Gastroesophageal sphincter (tissue), 4 donors: ENCODE data around the gene APOBEC3A. TPM values are rescaled to one million over a fixed set of nuclear protein-coding genes. Genes with fewer than 3 reads are reported as not detected.

Experiments
- ATAC-seq: fragments of 150-250 bp; one replicate; pipeline ENCODE4 v1.9.1; 2016; ENCODE audit warnings: mild to moderate bottlenecking, moderate library complexity
- H3K27ac ChIP-seq, 4 donors: fragments of 200-600 bp; sonication (generic) in 3 of 4; 1 replicate in 3 of 4; 2 replicates in 1 of 4; pipeline ENCODE4 v1.5.1; 2016 to 2019
- H3K27me3 ChIP-seq: fragments of 200-600 bp; sonication (generic); one replicate; pipeline ENCODE4 v1.5.1; 2019
- H3K36me3 ChIP-seq, 2 donors: fragments of 200-600 bp; sonication (generic); one replicate each; pipeline ENCODE4 v1.5.1; 2019; ENCODE audit warnings: control low read depth in 1 of 2
- H3K4me1 ChIP-seq, 3 donors: fragments of 200-600 bp; sonication (generic); 1 replicate in 2 of 3; 2 replicates in 1 of 3; pipeline ENCODE4 v1.5.1; 2016 to 2019; ENCODE audit warnings: control low read depth in 2 of 3
- H3K4me3 ChIP-seq, 2 donors: fragments of 200-600 bp; sonication (generic); one replicate each; pipeline ENCODE4 v1.5.1; 2019; ENCODE audit warnings: mild to moderate bottlenecking in 1 of 2, moderate library complexity in 1 of 2
- H3K9me3 ChIP-seq, 3 donors: fragments of 200-600 bp; sonication (generic); one replicate each; pipeline ENCODE4 v1.5.1; 2017 to 2019; ENCODE audit warnings: control low read depth in 2 of 3
- CTCF ChIP-seq, 4 experiments: fragments of 200-600 bp in 2 of 4; fragments of 450-650 bp in 2 of 4; sonication (generic) in 1 of 4; IDR thresholded peaks; one replicate each; pipeline ENCODE4 v1.5.1; 2017 to 2019; ENCODE audit warnings: antibody characterized with exemption in 4 of 4, mild to moderate bottlenecking in 2 of 4, moderate library complexity in 2 of 4
- EP300 ChIP-seq: sonication (generic); formaldehyde crosslinking; IDR thresholded peaks from one replicate; pipeline ENCODE4 v1.6.1; 2017; ENCODE audit warnings: antibody characterized with exemption, mild to moderate bottlenecking
- POLR2A ChIP-seq, 2 donors: fragments of 450-650 bp; IDR thresholded peaks; one replicate each; pipeline ENCODE4 v1.6.1; 2017; ENCODE audit warnings: antibody characterized with exemption in 2 of 2, mild to moderate bottlenecking in 2 of 2, moderate library complexity in 1 of 2
- POLR2AphosphoS5 ChIP-seq: sonication (generic); formaldehyde crosslinking; IDR thresholded peaks from one replicate; pipeline ENCODE4 v1.6.1; 2017; ENCODE audit warnings: antibody characterized with exemption
- WGBS, 2 donors: methylation state at CpG; one replicate each; pipeline ENCODE4 v1.1.5; 2018; ENCODE audit warnings: low coverage in 1 of 2; 5-methylcytosine and 5-hydroxymethylcytosine counted together
- total RNA-seq, 4 donors: library from RNA; depleted of rRNA; stranded (reverse); fragments of >200 nt; gene quantifications; one replicate each; pipeline ENCODE4 v1.1.0, GENCODE V29; 2016

The APOBEC3A gene
- 1 to 10 TPM in 1 of 4 donors, under 1 TPM in 1, not detected in 2; 0.35 to 4.4 TPM for total RNA-seq

GRCh38 chr22:38957046-38957770, at the start of gene APOBEC3A:
Gene APOBEC3A (plus strand): TSS chr22:38957609. CDS start chr22:38957692, 83 bp downstream.
- H3K4me1 ChIP-seq = no peaks in the 10 kb centered on the region
- no peaks in the 10 kb centered on the region for H3K9me3 ChIP-seq
- H3K36me3 ChIP-seq = no peaks in the 10 kb centered on the region
- no peak for ATAC-seq
- H3K27me3 ChIP-seq = no peaks in the 10 kb centered on the region
- TF ChIP-seq POLR2AphosphoS5 (no peak), CTCF (IDR thresholded peaks at IDR 0.05) (no peak), EP300 (no peak), POLR2A (IDR thresholded peaks at IDR 0.05) (no peak)
- no peak within 1 kb of the TSS for H3K4me3 ChIP-seq
- no peak within 1 kb of the TSS for H3K27ac ChIP-seq
- WGBS, 2 donors = 93 to 100% methylated on average over 1 to 8 of the region's 11 CpGs

GRCh38 chr22:38907767-38908166, 49.6 kb upstream of the APOBEC3A start:
- 92% methylated on average over 2 of the region's 2 CpGs; no CpG with 5 or more reads in 1 of the 2 donors for WGBS, 2 donors
- no peak for ATAC-seq
- TF ChIP-seq POLR2A (IDR thresholded peaks at IDR 0.05) = no peak
- no peak for TF ChIP-seq POLR2AphosphoS5
- TF ChIP-seq EP300 = no peak
- no peak for TF ChIP-seq CTCF (IDR thresholded peaks at IDR 0.05)

GRCh38 chr22:38911434-38911833, 46.0 kb upstream of the APOBEC3A start:
- TF ChIP-seq CTCF (IDR thresholded peaks at IDR 0.05) (no peak), POLR2AphosphoS5 (no peak), EP300 (no peak), POLR2A (IDR thresholded peaks at IDR 0.05) (no peak)
- WGBS, 2 donors = 71 to 73% methylated on average over 1 of the region's 1 CpG
- no peaks in the 10 kb centered on the region for H3K9me3 ChIP-seq
- no peaks in the 10 kb centered on the region for H3K27me3 ChIP-seq
- ATAC-seq = no peak
- H3K27ac ChIP-seq = no peak overlapping the region
- H3K4me1 ChIP-seq = no peaks in the 10 kb centered on the region
- H3K36me3 ChIP-seq = no peaks in the 10 kb centered on the region
- H3K4me3 ChIP-seq = no peak overlapping the region

More at GRCh38 chr22:38907767-38908166, 49.6 kb upstream of the APOBEC3A start:
- Histone ChIP-seq H3K4me1 (no peaks in the 10 kb centered on the region), H3K36me3 (no peaks in the 10 kb centered on the region), H3K9me3 (no peaks in the 10 kb centered on the region), H3K27me3 (no peaks in the 10 kb centered on the region), H3K4me3 (no peak overlapping the region), H3K27ac (no peak overlapping the region)

- WGBS, 2 donors = 92 to 100% methylated on average over 1 of the region's 1 CpG
- Histone ChIP-seq H3K27me3 (no peaks in the 10 kb centered on the region), H3K36me3 (no peaks in the 10 kb centered on the region), H3K4me3 (no peak overlapping the region), H3K9me3 (no peaks in the 10 kb centered on the region), H3K27ac (no peak overlapping the region), H3K4me1 (peaks cover 0 to 20% (median 14%) of the 10 kb centered on the region in 3 donors)
- ATAC-seq = no peak
- no peak for TF ChIP-seq EP300
- no peak for TF ChIP-seq CTCF (IDR thresholded peaks at IDR 0.05)
Measured at GRCh38 chr22:38919631-38920190, 37.7 kb upstream of the APOBEC3A start.

- 62 to 76% methylated on average over 3 to 4 of the region's 6 CpGs for WGBS, 2 donors
- Histone ChIP-seq H3K27ac (no peak overlapping the region), H3K4me1 (peaks cover 0 to 34% (median 16%) of the 10 kb centered on the region in 3 donors), H3K4me3 (no peak overlapping the region), H3K27me3 (no peaks in the 10 kb centered on the region), H3K36me3 (no peaks in the 10 kb centered on the region), H3K9me3 (no peaks in the 10 kb centered on the region)
- ATAC-seq = no peak
- TF ChIP-seq EP300 = no peak
- TF ChIP-seq CTCF (IDR thresholded peaks at IDR 0.05) = no peak
- TF ChIP-seq POLR2A (IDR thresholded peaks at IDR 0.05) = no peak
- TF ChIP-seq POLR2AphosphoS5 = no peak
Measured at GRCh38 chr22:38921120-38921519, 36.3 kb upstream of the APOBEC3A start.
